IPS DF 6.9 (cell line): ENCODE measurements around the gene TMIGD1.
"Not testable (repeated sequence)": the region's sequence is repeated elsewhere in the genome, so short reads cannot be mapped to it uniquely, and the experiment has no call there.

Experiments
- DNase-seq: peaks from one replicate; pipeline ENCODE4 v3.0.0-alpha.2; 2013; ENCODE audit warnings: low read depth, low spot score
- H3K27ac ChIP-seq: one replicate; pipeline ENCODE4 v1.5.1; 2013; ENCODE audit warnings: low read length, control low read depth
- H3K27me3 ChIP-seq: 2 replicates; pipeline ENCODE4 v1.6.1; 2013; ENCODE audit warnings: mild to moderate bottlenecking, low read length; ENCODE audit not compliant: control insufficient read depth, insufficient read depth
- H3K36me3 ChIP-seq: 2 replicates; pipeline ENCODE4 v1.6.1; 2013; ENCODE audit warnings: low read length; ENCODE audit not compliant: control insufficient read depth, insufficient read depth
- H3K4me1 ChIP-seq: 2 replicates; pipeline ENCODE4 v1.6.1; 2013; ENCODE audit warnings: low read length; ENCODE audit not compliant: control insufficient read depth, insufficient read depth
- H3K4me3 ChIP-seq: 2 replicates; pipeline ENCODE4 v1.5.1; 2013; ENCODE audit warnings: mild to moderate bottlenecking, low read length
- H3K9me3 ChIP-seq: 2 replicates; pipeline ENCODE4 v1.6.1; 2013; ENCODE audit warnings: low read length, inconsistent platforms; ENCODE audit not compliant: control insufficient read depth, insufficient read depth
- WGBS: extraction: QIAGEN DNeasy Blood & Tissue Kit; methylation state at CpG from one replicate; pipeline ENCODE4 v1.1.7; 2013; ENCODE audit warnings: mixed read lengths, missing lambda C conversion rate; ENCODE audit not compliant: insufficient read length, insufficient coverage; 5-methylcytosine and 5-hydroxymethylcytosine counted together

TMIGD1 gene

GRCh38 chr17:30358055-30358760, 24.4 kb upstream of the TMIGD1 start:
- no CpG with 5 or more reads among the region's 5 CpGs for WGBS
- no peak overlapping the region for H3K27ac ChIP-seq
- no peaks in the 10 kb centered on the region for H3K27me3 ChIP-seq

GRCh38 chr17:30357476-30357875, 23.6 kb upstream of the TMIGD1 start:
- Histone ChIP-seq H3K27ac (no peak overlapping the region), H3K9me3 (no peaks in the 10 kb centered on the region), H3K4me1 (no peaks in the 10 kb centered on the region), H3K36me3 (no peaks in the 10 kb centered on the region), H3K4me3 (no peak overlapping the region), H3K27me3 (no peaks in the 10 kb centered on the region)
- no peak for DNase-seq

More at GRCh38 chr17:30358055-30358760, 24.4 kb upstream of the TMIGD1 start:
- H3K36me3 ChIP-seq, result no peaks in the 10 kb centered on the region
- H3K4me1 ChIP-seq, result no peaks in the 10 kb centered on the region
- DNase-seq, result no peak
- no peak overlapping the region for H3K4me3 ChIP-seq
- H3K9me3 ChIP-seq, result no peaks in the 10 kb centered on the region

GRCh38 chr17:30354701-30355100, 20.8 kb upstream of the TMIGD1 start:
- H3K4me3 ChIP-seq, result no peak overlapping the region
- H3K36me3 ChIP-seq, result no peaks in the 10 kb centered on the region
- no peaks in the 10 kb centered on the region for H3K27me3 ChIP-seq
- DNase-seq, result no peak
- H3K27ac ChIP-seq, result no peak overlapping the region
- no peaks in the 10 kb centered on the region for H3K4me1 ChIP-seq
- H3K9me3 ChIP-seq, result no peaks in the 10 kb centered on the region

GRCh38 chr17:30352240-30352814, 18.5 kb upstream of the TMIGD1 start:
- Histone ChIP-seq H3K4me3 (no peak overlapping the region), H3K4me1 (no peaks in the 10 kb centered on the region), H3K27ac (no peak overlapping the region), H3K36me3 (no peaks in the 10 kb centered on the region), H3K27me3 (no peaks in the 10 kb centered on the region), H3K9me3 (no peaks in the 10 kb centered on the region)
- WGBS, result no CpG with 5 or more reads among the region's 2 CpGs
- no peak for DNase-seq

GRCh38 chr17:30351735-30352134, 17.9 kb upstream of the TMIGD1 start:
- Histone ChIP-seq H3K36me3 (no peaks in the 10 kb centered on the region), H3K4me3 (no peak overlapping the region), H3K27me3 (no peaks in the 10 kb centered on the region), H3K9me3 (no peaks in the 10 kb centered on the region), H3K4me1 (no peaks in the 10 kb centered on the region), H3K27ac (no peak overlapping the region)
- DNase-seq, result no peak
- no CpG with 5 or more reads among the region's 2 CpGs for WGBS

GRCh38 chr17:30351263-30351662, 17.4 kb upstream of the TMIGD1 start:
- not testable (repeated sequence) for H3K9me3 ChIP-seq, H3K27me3 ChIP-seq, H3K27ac ChIP-seq, H3K4me1 ChIP-seq, H3K4me3 ChIP-seq, H3K36me3 ChIP-seq, DNase-seq
- WGBS, result no CpG with 5 or more reads among the region's 4 CpGs

- Histone ChIP-seq H3K4me3 (no peak overlapping the region), H3K36me3 (no peaks in the 10 kb centered on the region), H3K4me1 (no peaks in the 10 kb centered on the region), H3K27me3 (no peaks in the 10 kb centered on the region), H3K27ac (no peak overlapping the region), H3K9me3 (no peaks in the 10 kb centered on the region)
- WGBS, result no CpG with 5 or more reads among the region's 1 CpG
- no peak for DNase-seq
Observed at GRCh38 chr17:30349252-30349651, 15.4 kb upstream of the TMIGD1 start.

- no peak overlapping the region for H3K4me3 ChIP-seq
- H3K9me3 ChIP-seq, result no peaks in the 10 kb centered on the region
- H3K27ac ChIP-seq, result no peak overlapping the region
- no peaks in the 10 kb centered on the region for H3K36me3 ChIP-seq
- no peaks in the 10 kb centered on the region for H3K4me1 ChIP-seq
- DNase-seq, result no peak
- H3K27me3 ChIP-seq, result no peaks in the 10 kb centered on the region
- no CpG with 5 or more reads among the region's 4 CpGs for WGBS
Observed at GRCh38 chr17:30347488-30347887, 13.6 kb upstream of the TMIGD1 start.

GRCh38 chr17:30346221-30346795, 12.5 kb upstream of the TMIGD1 start:
- no CpG with 5 or more reads among the region's 3 CpGs for WGBS
- no peak for DNase-seq
- no peak overlapping the region for H3K27ac ChIP-seq
- no peak overlapping the region for H3K4me3 ChIP-seq
- no peaks in the 10 kb centered on the region for H3K36me3 ChIP-seq
- no peaks in the 10 kb centered on the region for H3K4me1 ChIP-seq
- no peaks in the 10 kb centered on the region for H3K27me3 ChIP-seq
- H3K9me3 ChIP-seq, result no peaks in the 10 kb centered on the region

- Histone ChIP-seq H3K36me3 (no peaks in the 10 kb centered on the region), H3K4me1 (no peaks in the 10 kb centered on the region), H3K9me3 (no peaks in the 10 kb centered on the region), H3K27me3 (no peaks in the 10 kb centered on the region), H3K27ac (no peak overlapping the region), H3K4me3 (no peak overlapping the region)
- DNase-seq, result no peak
- WGBS, result no CpG with 5 or more reads among the region's 4 CpGs
Observed at GRCh38 chr17:30345527-30346075, 11.7 kb upstream of the TMIGD1 start.

- WGBS, result no CpG with 5 or more reads among the region's 2 CpGs
- no peak overlapping the region for H3K27ac ChIP-seq
Observed at GRCh38 chr17:30345089-30345433, 11.2 kb upstream of the TMIGD1 start.

More at GRCh38 chr17:30345089-30345433, 11.2 kb upstream of the TMIGD1 start:
- Histone ChIP-seq H3K27me3 (no peaks in the 10 kb centered on the region), H3K4me3 (no peak overlapping the region), H3K36me3 (no peaks in the 10 kb centered on the region), H3K9me3 (no peaks in the 10 kb centered on the region), H3K4me1 (no peaks in the 10 kb centered on the region)
- no peak for DNase-seq
